Nephron (organoid): ENCODE measurements around the gene TBC1D30.
"Not testable (repeated sequence)": the region's sequence is repeated elsewhere in the genome, so short reads cannot be mapped to it uniquely, and the experiment has no call there.

Source experiments
- H3K27ac Mint-ChIP-seq, 3 experiments: 2 replicates each; pipeline ENCODE4 v1.8.0; 2020; ENCODE audit warnings: mixed read lengths in 3 of 3, mild to moderate bottlenecking in 2 of 3, moderate library complexity in 1 of 3
- H3K27me3 Mint-ChIP-seq: 2 replicates; pipeline ENCODE4 v1.8.0; 2021; ENCODE audit warnings: low read depth, mild to moderate bottlenecking, moderate library complexity, mixed read lengths
- H3K36me3 Mint-ChIP-seq: 2 replicates; pipeline ENCODE4 v1.8.0; 2020; ENCODE audit warnings: low read depth, mixed read lengths
- H3K4me1 Mint-ChIP-seq: 2 replicates; pipeline ENCODE4 v1.8.0; 2020; ENCODE audit warnings: mixed read lengths
- H3K4me3 Mint-ChIP-seq, 3 experiments: 2 replicates each; pipeline ENCODE4 v1.8.0; 2020; ENCODE audit warnings: mild to moderate bottlenecking in 3 of 3, mixed read lengths in 3 of 3, moderate library complexity in 2 of 3
- H3K9me3 Mint-ChIP-seq: 2 replicates; pipeline ENCODE4 v1.8.0; 2020; ENCODE audit warnings: mixed read lengths
- CTCF ChIP-seq, 3 experiments: fragments of 200-600 bp; sonication (generic); IDR thresholded peaks; one replicate each; pipeline ENCODE4 v1.5.0; 2021; ENCODE audit warnings: antibody characterized with exemption in 3 of 3; ENCODE audit not compliant: unreplicated experiment in 3 of 3

TBC1D30 gene

DNA sequence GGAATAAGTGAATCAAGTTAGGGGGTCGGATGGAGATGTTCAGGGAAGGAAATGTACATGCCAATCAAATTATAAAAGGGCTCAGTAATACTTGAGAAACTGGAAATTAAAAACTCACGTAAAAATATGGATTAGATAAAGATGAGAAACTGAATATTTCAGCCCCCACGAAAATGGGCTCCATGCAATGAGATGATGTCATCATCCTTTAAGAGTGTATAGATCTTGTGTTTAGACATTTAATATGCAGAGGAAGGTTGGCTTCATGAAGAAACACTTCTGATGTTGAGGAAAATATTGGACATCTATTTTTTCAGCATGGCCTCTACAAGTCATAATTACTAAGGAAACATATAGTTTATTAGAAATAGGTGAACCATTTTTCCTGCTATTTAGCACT lies 9.5 kb downstream of the TBC1D30 start:
- H3K36me3 Mint-ChIP-seq: no peaks in the 10 kb centered on the region
- no peak overlapping the region for H3K27ac Mint-ChIP-seq
- TF ChIP-seq CTCF (IDR thresholded peaks at IDR 0.05; ENCODE audit: unreplicated experiment in 3 of 3): no peak
- no peaks in the 10 kb centered on the region for H3K9me3 Mint-ChIP-seq
- no peaks in the 10 kb centered on the region for H3K4me1 Mint-ChIP-seq
- H3K4me3 Mint-ChIP-seq: no peak overlapping the region
- peaks cover 6% of the 10 kb centered on the region for H3K27me3 Mint-ChIP-seq

DNA sequence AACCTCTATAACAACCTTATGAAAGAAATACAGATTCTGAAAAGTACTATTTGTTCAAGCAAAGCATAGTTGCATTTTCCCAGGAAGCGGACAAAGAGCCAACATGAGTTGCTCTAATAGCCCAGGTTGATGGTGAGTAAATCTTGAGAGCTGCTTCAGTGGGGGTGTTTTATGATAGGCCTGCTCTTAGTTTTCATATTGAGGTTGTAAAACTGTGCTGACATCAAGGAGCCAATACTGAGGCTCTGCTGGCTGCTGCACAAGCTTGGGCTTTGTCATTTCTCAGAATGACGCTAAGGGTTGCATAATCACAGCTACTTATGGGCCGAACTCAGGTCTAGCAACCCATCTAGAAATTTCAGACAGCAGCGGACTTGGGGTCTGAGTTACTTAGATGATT lies 11.5 kb downstream of the TBC1D30 start:
- no peaks in the 10 kb centered on the region for H3K27me3 Mint-ChIP-seq
- no peak for TF ChIP-seq CTCF (IDR thresholded peaks at IDR 0.05; ENCODE audit: unreplicated experiment in 3 of 3)
- no peak overlapping the region for H3K4me3 Mint-ChIP-seq
- no peak overlapping the region for H3K27ac Mint-ChIP-seq
- no peaks in the 10 kb centered on the region for H3K4me1 Mint-ChIP-seq
- no peaks in the 10 kb centered on the region for H3K9me3 Mint-ChIP-seq
- no peaks in the 10 kb centered on the region for H3K36me3 Mint-ChIP-seq

DNA sequence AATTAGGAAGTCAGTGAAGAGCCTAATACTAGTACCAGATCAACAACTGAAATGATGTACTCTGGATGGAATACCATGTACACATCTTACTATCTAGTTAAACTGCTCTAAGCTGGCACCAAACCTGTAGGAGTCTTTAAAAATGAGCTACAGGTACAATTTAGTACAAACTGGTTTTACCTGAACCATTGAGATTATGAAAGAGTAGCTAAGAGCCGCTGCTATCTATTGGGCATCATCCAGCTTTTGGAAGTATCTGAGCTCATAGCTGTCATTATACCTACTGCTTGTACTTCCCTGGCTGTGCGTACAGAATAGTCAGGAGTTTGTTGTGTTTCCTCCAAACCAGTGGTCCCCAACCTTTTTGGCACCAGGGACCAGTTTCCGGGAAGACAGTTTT lies 12.4 kb downstream of the TBC1D30 start:
- no peaks in the 10 kb centered on the region for H3K36me3 Mint-ChIP-seq
- no peak overlapping the region for H3K4me3 Mint-ChIP-seq
- no peak for TF ChIP-seq CTCF (IDR thresholded peaks at IDR 0.05; ENCODE audit: unreplicated experiment in 3 of 3)
- no peaks in the 10 kb centered on the region for H3K9me3 Mint-ChIP-seq
- no peaks in the 10 kb centered on the region for H3K4me1 Mint-ChIP-seq
- H3K27me3 Mint-ChIP-seq: no peaks in the 10 kb centered on the region
- H3K27ac Mint-ChIP-seq: no peak overlapping the region

DNA sequence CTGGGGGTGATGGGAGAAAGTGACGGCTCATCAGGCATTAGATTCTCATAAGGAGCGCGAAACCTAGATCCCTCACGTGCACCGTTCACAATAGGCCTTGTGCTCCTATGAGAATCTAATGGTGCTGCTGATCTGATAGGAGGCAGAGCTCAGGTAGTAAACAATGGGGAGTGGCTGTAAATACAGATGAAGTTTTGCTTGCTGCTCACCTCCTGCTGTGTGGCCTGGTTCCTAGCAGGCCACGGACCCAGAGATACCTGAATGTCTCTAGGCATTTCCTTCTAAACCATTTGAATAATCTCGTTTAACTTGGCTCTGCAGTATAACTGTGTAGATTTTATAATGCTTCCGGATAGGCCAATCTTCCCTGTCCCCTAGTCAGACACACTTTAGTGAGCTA lies 13.0 kb downstream of the TBC1D30 start:
- Mint-ChIP-seq H3K27me3 (no peaks in the 10 kb centered on the region), H3K4me1 (no peaks in the 10 kb centered on the region), H3K9me3 (no peaks in the 10 kb centered on the region), H3K36me3 (no peaks in the 10 kb centered on the region), H3K27ac (no peak overlapping the region), H3K4me3 (no peak overlapping the region)
- no peak for TF ChIP-seq CTCF (IDR thresholded peaks at IDR 0.05; ENCODE audit: unreplicated experiment in 3 of 3)

DNA sequence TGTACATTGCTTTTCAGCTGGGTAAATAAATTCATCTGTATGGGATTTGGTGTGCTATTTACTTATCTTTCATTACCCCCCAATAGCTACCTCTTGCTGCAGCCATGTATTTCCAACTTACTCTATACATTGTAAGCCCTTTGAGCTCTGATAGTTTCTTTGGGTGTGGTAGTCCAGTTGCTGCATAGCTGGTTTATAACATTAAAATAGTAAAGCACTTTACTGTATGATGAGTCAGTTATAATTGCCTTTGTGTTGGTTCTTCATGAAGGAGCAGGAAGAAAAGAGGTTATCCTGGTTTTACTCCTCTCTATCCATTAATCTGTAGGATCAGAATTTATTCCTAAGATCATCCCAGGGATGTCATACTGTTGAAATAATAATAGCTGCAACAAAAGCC lies 15.7 kb downstream of the TBC1D30 start:
- no peak for TF ChIP-seq CTCF (IDR thresholded peaks at IDR 0.05; ENCODE audit: unreplicated experiment in 3 of 3)
- Mint-ChIP-seq H3K4me3 (no peak overlapping the region), H3K4me1 (no peaks in the 10 kb centered on the region)

DNA sequence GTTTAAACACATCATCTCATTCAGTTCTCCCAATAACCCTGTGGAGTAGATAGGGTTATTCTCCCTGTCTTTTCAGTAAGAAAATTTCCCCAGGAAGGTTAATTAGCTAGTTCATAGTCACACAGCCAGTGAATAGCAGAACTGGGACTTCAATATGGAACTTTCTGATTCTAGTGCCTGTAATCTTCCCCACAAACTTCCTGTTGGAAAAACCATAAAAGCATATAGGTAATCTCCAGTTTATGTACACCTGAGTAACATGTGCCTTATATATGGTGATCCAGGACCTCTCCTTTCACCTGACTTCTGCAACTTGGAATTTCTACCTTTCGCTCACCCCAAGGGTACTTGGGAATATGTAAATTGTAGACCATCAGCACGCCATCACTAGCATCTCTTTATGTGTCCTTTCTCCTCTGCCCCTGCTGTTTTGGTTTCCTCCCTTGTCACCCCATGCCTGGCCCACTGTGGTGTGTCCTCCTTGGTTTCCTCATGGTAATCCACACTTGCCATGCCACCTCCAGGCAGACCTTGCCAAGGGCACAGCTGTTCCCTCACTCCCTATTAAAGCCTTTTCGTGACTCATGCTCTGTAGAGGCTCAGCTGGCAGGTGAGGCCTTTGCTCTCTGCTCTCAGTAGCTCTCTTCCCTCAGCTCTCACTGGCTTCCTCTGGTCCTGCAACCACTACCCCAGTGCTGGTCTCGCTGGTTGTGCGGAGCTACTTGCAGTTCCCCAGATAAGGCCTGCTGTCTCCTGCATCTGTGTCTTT lies 16.7 kb downstream of the TBC1D30 start:
- H3K4me1 Mint-ChIP-seq: no peaks in the 10 kb centered on the region

More for the DNA sequence above, 15.7 kb downstream of the TBC1D30 start:
- no peaks in the 10 kb centered on the region for H3K9me3 Mint-ChIP-seq
- no peaks in the 10 kb centered on the region for H3K27me3 Mint-ChIP-seq
- H3K27ac Mint-ChIP-seq: no peak overlapping the region
- H3K36me3 Mint-ChIP-seq: no peaks in the 10 kb centered on the region

GRCh38 chr12:64848409-64848808 lies 24.0 kb downstream of the TBC1D30 start:
- peaks cover 38% of the 10 kb centered on the region for H3K9me3 Mint-ChIP-seq
- H3K27me3 Mint-ChIP-seq, H3K4me1 Mint-ChIP-seq, H3K36me3 Mint-ChIP-seq, H3K4me3 Mint-ChIP-seq, H3K27ac Mint-ChIP-seq: not testable (repeated sequence)

More for the DNA sequence above, 16.7 kb downstream of the TBC1D30 start:
- no peak overlapping the region for H3K4me3 Mint-ChIP-seq
- no peak overlapping the region for H3K27ac Mint-ChIP-seq
- no peaks in the 10 kb centered on the region for H3K9me3 Mint-ChIP-seq
- H3K27me3 Mint-ChIP-seq: no peaks in the 10 kb centered on the region
- TF ChIP-seq CTCF (IDR thresholded peaks at IDR 0.05; ENCODE audit: unreplicated experiment in 3 of 3): no peak
- H3K36me3 Mint-ChIP-seq: no peaks in the 10 kb centered on the region
